ENCODE results near the gene TMEM184B. TPM values are rescaled to one million over a fixed set of nuclear protein-coding genes. Genes with fewer than 3 reads are reported as not detected.

Gene TMEM184B
- total and polyA plus RNA-seq, 10 of the 15 experiments (the other 5 are each of a cell fraction or from before 2014, with no cell fraction given) = 0.56 to 22.4 (median 7.9) TPM

DNA sequence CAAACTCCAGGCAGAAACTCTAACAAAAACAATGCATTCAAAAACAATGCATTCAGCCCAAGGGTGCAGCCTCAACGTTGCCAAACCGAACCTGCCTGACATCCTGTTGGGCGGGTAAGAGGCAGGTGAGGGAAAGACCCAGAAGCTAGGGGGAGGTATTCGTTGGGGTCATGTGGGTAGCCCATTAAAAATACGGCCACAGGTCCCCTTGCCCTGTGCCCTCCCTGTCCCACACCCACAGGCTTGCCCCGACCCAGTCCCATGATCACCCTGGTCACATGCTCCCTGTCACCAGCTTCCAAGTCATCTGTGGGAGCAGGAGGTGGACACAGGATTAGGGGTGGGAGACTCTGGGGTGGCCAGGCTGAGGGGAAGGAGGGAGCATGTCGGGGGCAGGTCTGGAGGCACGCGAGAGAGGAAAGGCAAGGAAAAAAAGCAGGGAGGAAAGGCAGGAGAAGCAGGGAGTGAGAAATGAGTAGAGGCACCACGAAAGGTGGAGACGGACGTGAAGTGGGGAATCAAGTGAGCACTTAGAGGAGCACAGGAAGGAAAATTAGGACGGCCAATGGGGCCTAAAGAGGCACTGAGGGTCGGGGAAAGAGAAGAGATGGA is 91.9 kb downstream of the TMEM184B start (continued):
- TF ChIP-seq EP300 (IDR thresholded peaks at IDR 0.05; ENCODE audit: borderline replicate concordance in 1 of 2, control insufficient read depth in 1 of 2, low read depth in 2 of 2, low read length in 2 of 2) (0 out of 4 replicates have a peak, but pooled peaks of 1 of the 2 experiments have one; percentile 16), GATAD2B (conservative IDR thresholded peaks at IDR 0.05; ENCODE audit: low read depth) (no peak), CHD1 (IDR thresholded peaks at IDR 0.05; ENCODE audit: low read depth, low read length) (0 out of 2 replicates have a peak, but pooled peaks have one; percentile 33), TBL1XR1 (IDR thresholded peaks at IDR 0.05; ENCODE audit: low read depth, low read length) (no peak), IKZF1 (conservative IDR thresholded peaks at IDR 0.05) (peak; percentile 73), RAD51 (IDR thresholded peaks at IDR 0.05) (peak; percentile 94), CBX5 (IDR thresholded peaks at IDR 0.05; ENCODE audit: low read depth) (no peak), NR2F1 (conservative IDR thresholded peaks at IDR 0.05) (peak; percentile 35), BHLHE40 (IDR thresholded peaks at IDR 0.05; ENCODE audit: borderline replicate concordance in 1 of 2, low read depth in 2 of 2, low read length in 1 of 2) (peak; percentile 15 to 72; a peak in 3 of 4 replicates), NBN (IDR thresholded peaks at IDR 0.05) (peak; percentile 94), TAF1 (IDR thresholded peaks at IDR 0.05; ENCODE audit: borderline replicate concordance, low read depth, low read length) (peak; percentile 28; the same call in 1 of the 2 replicates), POLR2A (IDR thresholded peaks at IDR 0.05; ENCODE audit: low read depth, low read length) (peak; percentile 76; the same call in 1 of the 2 replicates), ZNF274 (IDR thresholded peaks at IDR 0.05; ENCODE audit: insufficient read depth, insufficient read length) (no peak), BCL11A (IDR thresholded peaks at IDR 0.05; ENCODE audit: low read depth, low read length) (0 out of 2 replicates have a peak, but pooled peaks have one; percentile 2), POU2F2 (IDR thresholded peaks at IDR 0.05; ENCODE audit: borderline replicate concordance, low read depth, low read length) (no peak; the same call in 2 of the 3 replicates), IRF4 (IDR thresholded peaks at IDR 0.05; ENCODE audit: low read depth, low read length) (no peak)
- TF ChIP-seq, protein P1, sequence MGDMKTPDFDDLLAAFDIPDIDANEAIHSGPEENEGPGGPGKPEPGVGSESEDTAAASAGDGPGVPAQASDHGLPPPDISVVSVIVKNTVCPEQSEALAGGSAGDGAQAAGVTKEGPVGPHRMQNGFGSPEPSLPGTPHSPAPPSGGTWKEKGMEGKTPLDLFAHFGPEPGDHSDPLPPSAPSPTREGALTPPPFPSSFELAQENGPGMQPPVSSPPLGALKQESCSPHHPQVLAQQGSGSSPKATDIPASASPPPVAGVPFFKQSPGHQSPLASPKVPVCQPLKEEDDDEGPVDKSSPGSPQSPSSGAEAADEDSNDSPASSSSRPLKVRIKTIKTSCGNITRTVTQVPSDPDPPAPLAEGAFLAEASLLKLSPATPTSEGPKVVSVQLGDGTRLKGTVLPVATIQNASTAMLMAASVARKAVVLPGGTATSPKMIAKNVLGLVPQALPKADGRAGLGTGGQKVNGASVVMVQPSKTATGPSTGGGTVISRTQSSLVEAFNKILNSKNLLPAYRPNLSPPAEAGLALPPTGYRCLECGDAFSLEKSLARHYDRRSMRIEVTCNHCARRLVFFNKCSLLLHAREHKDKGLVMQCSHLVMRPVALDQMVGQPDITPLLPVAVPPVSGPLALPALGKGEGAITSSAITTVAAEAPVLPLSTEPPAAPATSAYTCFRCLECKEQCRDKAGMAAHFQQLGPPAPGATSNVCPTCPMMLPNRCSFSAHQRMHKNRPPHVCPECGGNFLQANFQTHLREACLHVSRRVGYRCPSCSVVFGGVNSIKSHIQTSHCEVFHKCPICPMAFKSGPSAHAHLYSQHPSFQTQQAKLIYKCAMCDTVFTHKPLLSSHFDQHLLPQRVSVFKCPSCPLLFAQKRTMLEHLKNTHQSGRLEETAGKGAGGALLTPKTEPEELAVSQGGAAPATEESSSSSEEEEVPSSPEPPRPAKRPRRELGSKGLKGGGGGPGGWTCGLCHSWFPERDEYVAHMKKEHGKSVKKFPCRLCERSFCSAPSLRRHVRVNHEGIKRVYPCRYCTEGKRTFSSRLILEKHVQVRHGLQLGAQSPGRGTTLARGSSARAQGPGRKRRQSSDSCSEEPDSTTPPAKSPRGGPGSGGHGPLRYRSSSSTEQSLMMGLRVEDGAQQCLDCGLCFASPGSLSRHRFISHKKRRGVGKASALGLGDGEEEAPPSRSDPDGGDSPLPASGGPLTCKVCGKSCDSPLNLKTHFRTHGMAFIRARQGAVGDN (IDR thresholded peaks at IDR 0.05) = peak; percentile 89
- TF ChIP-seq, protein P2, sequence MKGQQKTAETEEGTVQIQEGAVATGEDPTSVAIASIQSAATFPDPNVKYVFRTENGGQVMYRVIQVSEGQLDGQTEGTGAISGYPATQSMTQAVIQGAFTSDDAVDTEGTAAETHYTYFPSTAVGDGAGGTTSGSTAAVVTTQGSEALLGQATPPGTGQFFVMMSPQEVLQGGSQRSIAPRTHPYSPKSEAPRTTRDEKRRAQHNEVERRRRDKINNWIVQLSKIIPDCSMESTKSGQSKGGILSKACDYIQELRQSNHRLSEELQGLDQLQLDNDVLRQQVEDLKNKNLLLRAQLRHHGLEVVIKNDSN (IDR thresholded peaks at IDR 0.05; ENCODE audit: borderline replicate concordance, extremely low read length, insufficient read depth, low read depth, low read length) = peak; percentile 77
- TF ChIP-seq, protein P3, sequence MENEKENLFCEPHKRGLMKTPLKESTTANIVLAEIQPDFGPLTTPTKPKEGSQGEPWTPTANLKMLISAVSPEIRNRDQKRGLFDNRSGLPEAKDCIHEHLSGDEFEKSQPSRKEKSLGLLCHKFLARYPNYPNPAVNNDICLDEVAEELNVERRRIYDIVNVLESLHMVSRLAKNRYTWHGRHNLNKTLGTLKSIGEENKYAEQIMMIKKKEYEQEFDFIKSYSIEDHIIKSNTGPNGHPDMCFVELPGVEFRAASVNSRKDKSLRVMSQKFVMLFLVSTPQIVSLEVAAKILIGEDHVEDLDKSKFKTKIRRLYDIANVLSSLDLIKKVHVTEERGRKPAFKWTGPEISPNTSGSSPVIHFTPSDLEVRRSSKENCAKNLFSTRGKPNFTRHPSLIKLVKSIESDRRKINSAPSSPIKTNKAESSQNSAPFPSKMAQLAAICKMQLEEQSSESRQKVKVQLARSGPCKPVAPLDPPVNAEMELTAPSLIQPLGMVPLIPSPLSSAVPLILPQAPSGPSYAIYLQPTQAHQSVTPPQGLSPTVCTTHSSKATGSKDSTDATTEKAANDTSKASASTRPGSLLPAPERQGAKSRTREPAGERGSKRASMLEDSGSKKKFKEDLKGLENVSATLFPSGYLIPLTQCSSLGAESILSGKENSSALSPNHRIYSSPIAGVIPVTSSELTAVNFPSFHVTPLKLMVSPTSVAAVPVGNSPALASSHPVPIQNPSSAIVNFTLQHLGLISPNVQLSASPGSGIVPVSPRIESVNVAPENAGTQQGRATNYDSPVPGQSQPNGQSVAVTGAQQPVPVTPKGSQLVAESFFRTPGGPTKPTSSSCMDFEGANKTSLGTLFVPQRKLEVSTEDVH (IDR thresholded peaks at IDR 0.05; ENCODE audit: low read depth, partially characterized antibody) = no peak
- TF ChIP-seq, protein P4, sequence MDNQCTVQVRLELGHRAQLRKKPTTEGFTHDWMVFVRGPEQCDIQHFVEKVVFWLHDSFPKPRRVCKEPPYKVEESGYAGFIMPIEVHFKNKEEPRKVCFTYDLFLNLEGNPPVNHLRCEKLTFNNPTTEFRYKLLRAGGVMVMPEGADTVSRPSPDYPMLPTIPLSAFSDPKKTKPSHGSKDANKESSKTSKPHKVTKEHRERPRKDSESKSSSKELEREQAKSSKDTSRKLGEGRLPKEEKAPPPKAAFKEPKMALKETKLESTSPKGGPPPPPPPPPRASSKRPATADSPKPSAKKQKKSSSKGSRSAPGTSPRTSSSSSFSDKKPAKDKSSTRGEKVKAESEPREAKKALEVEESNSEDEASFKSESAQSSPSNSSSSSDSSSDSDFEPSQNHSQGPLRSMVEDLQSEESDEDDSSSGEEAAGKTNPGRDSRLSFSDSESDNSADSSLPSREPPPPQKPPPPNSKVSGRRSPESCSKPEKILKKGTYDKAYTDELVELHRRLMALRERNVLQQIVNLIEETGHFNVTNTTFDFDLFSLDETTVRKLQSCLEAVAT (IDR thresholded peaks at IDR 0.05) = peak; percentile 81; the same call in 1 of the 2 replicates

All from GM12878 (cell line).